Prostate gland (tissue), 2 donors: ENCODE results near the gene ADGRL1. TPM values are rescaled to one million over a fixed set of nuclear protein-coding genes. Genes with fewer than 3 reads are reported as not detected.

Experiments
- DNase-seq: peaks from one replicate; pipeline ENCODE4 v3.0.0-alpha.2; 2019; ENCODE audit warnings: low spot score
- H3K27ac ChIP-seq, 2 donors: fragments of 200-600 bp; sonication (generic); 2 replicates each; pipeline ENCODE4 v1.5.1; 2017 to 2019
- H3K27me3 ChIP-seq: fragments of 200-600 bp; sonication (generic); replicated peaks from 2 replicates; pipeline ENCODE4 v1.5.1; 2019; ENCODE audit not compliant: insufficient read depth
- H3K36me3 ChIP-seq, 2 donors: fragments of 200-600 bp; sonication (generic); 1 replicate in 1 of 2; 2 replicates in 1 of 2; pipeline versions ENCODE4 v1.5.1 to v1.8.1; 2017 to 2019
- H3K4me1 ChIP-seq: fragments of 200-600 bp; sonication (generic); replicated peaks from 2 replicates; pipeline ENCODE4 v1.5.1; 2019
- H3K4me3 ChIP-seq, 2 donors: fragments of 200-600 bp; sonication (generic); 2 replicates each; pipeline ENCODE4 v1.5.1; 2017 to 2019
- H3K9me3 ChIP-seq: fragments of 200-600 bp; sonication (generic); 2 replicates; pipeline ENCODE4 v1.5.1; 2017
- POLR2A ChIP-seq: fragments of 450-650 bp; IDR thresholded peaks from one replicate; pipeline ENCODE4 v1.6.1; 2016; ENCODE audit warnings: antibody characterized with exemption, mild to moderate bottlenecking
- POLR2AphosphoS5 ChIP-seq: sonication (generic); formaldehyde crosslinking; IDR thresholded peaks from one replicate; pipeline ENCODE4 v1.6.1; 2017; ENCODE audit warnings: antibody characterized with exemption
- WGBS: methylation state at CpG from one replicate; pipeline ENCODE4 v1.1.5; 2018; 5-methylcytosine and 5-hydroxymethylcytosine counted together
- intact Hi-C: fragments of 100-400 bp; cut with DNase I; formaldehyde crosslinking; loops from one replicate; pipeline ENCODE4 v1.14.2; 2022
- total RNA-seq, 2 donors: library from RNA; depleted of rRNA; stranded (reverse); fragments of >200 nt; gene quantifications; one replicate each; pipeline ENCODE4 v1.1.0, GENCODE V29; 2016
- TF ChIP-seq, protein P1 (sequence below), 4 experiments: fragments of 200-600 bp in 2 of 4; fragments of 450-650 bp in 2 of 4; sonication (generic) in 2 of 4; IDR thresholded peaks; 1 replicate in 3 of 4; 2 replicates in 1 of 4; pipeline ENCODE4 v1.5.1; 2016 to 2019; ENCODE audit warnings: antibody characterized with exemption in 4 of 4, mild to moderate bottlenecking in 2 of 4, moderate library complexity in 2 of 4

The ADGRL1 gene
- total RNA-seq, 2 donors from 2014 or later: 13.0 to 44.1 TPM

DNA sequence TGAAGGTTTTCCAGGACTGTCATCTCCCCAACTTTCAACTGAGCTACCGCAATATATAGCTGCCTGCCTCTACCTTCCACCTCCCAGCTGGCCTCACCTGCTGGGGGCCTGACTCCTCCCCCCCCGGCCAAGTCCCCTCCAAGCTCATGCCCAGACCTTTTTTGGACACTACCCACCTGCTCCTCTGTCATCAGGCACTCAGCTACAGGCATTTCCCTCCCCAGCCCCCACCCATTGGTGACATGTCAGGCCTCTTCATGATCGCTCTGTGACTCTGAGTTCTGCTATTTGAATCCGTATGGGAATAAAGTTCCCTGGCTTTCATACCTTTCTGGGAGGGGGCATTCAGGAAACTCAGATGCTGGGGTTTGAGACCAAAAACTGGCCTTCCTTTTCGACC lies 90.2 kb downstream of the ADGRL1 start:
- Histone ChIP-seq H3K27me3 (no peaks in the 10 kb centered on the region), H3K9me3 (no peaks in the 10 kb centered on the region), H3K4me3 (no peak overlapping the region), H3K4me1 (peaks cover 8% of the 10 kb centered on the region), H3K36me3 (no peaks in the 10 kb centered on the region), H3K27ac (no peak overlapping the region)
- 72% methylated on average over 5 of the region's 5 CpGs for WGBS
- TF ChIP-seq, protein P1, sequence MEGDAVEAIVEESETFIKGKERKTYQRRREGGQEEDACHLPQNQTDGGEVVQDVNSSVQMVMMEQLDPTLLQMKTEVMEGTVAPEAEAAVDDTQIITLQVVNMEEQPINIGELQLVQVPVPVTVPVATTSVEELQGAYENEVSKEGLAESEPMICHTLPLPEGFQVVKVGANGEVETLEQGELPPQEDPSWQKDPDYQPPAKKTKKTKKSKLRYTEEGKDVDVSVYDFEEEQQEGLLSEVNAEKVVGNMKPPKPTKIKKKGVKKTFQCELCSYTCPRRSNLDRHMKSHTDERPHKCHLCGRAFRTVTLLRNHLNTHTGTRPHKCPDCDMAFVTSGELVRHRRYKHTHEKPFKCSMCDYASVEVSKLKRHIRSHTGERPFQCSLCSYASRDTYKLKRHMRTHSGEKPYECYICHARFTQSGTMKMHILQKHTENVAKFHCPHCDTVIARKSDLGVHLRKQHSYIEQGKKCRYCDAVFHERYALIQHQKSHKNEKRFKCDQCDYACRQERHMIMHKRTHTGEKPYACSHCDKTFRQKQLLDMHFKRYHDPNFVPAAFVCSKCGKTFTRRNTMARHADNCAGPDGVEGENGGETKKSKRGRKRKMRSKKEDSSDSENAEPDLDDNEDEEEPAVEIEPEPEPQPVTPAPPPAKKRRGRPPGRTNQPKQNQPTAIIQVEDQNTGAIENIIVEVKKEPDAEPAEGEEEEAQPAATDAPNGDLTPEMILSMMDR (IDR thresholded peaks at IDR 0.05): no peak
- no peak for TF ChIP-seq POLR2AphosphoS5
- TF ChIP-seq POLR2A: no peak
- DNase-seq: no peak
- intact Hi-C loops: loop anchor here (2.0 to 5.0 kb wide), 2 partner anchors 25 to 43 kb away; partner anchors contain the start of genes MISP3 and SAMD1

DNA sequence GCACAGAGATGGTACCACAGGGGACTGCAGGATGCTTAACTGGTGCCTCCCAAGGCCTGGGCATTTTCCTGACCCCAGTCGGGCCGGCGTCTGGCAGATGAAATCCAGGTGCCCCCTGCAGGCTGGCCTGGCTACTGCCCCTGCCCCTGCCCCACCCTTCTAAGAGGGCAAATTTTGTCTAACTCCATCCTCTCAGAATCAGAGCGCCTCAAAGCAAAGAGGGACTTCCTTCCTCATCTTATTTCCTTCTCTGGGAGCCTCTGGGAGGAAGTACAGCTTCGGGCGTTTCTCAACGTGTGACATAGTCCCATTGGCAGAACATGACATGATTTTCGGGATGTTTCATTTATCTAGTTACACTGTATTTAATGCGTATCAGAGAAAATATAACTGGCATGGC lies 91.1 kb downstream of the ADGRL1 start:
- H3K4me3 ChIP-seq: no peak overlapping the region
- H3K36me3 ChIP-seq: no peaks in the 10 kb centered on the region
- intact Hi-C loops: loop anchor here (5.0 kb wide), 1 partner anchor 43 kb away; the partner anchor contains the start of gene MISP3
- no peaks in the 10 kb centered on the region for H3K27me3 ChIP-seq
- WGBS: 46% methylated on average over 9 of the region's 9 CpGs
- DNase-seq: no peak
- no peaks in the 10 kb centered on the region for H3K9me3 ChIP-seq
- TF ChIP-seq POLR2AphosphoS5 (no peak), POLR2A (no peak)
- TF ChIP-seq, protein P1 (IDR thresholded peaks at IDR 0.05): peak in 3 of 4 experiments; percentile 15 to 46 (median 37)
- H3K4me1 ChIP-seq: peaks cover 8% of the 10 kb centered on the region
- H3K27ac ChIP-seq: no peak overlapping the region

DNA sequence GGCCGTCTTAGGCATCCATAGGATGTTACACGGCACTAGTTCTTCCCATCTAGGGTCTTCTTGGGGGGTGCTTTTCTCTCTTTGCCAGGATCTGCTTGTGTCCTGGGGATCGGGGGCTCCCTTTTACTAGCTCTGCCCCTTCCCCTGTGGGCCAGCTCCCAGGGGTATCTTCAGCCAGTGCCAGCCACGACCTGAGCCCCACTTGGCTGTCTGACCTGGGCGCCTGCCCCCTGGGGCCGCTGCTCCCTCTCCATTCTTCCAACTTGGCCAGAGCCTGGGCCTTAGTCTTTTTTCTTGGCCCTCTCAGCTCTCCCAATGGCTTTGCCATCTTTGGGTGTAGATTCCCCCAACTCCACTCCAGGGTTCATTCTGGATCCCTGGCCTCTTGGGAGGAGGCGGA lies 91.5 kb downstream of the ADGRL1 start:
- Histone ChIP-seq H3K4me1 (peaks cover 8% of the 10 kb centered on the region), H3K4me3 (no peak overlapping the region), H3K9me3 (no peaks in the 10 kb centered on the region), H3K27ac (peak overlapping the region in 1 of 2 donors; percentile 60), H3K36me3 (no peaks in the 10 kb centered on the region), H3K27me3 (no peaks in the 10 kb centered on the region)
- intact Hi-C loops: no loop called here
- no peak for DNase-seq
- TF ChIP-seq POLR2A: no peak
- TF ChIP-seq, protein P1 (IDR thresholded peaks at IDR 0.05): no peak
- TF ChIP-seq POLR2AphosphoS5: no peak
- 94% methylated on average over 7 of the region's 7 CpGs for WGBS

DNA sequence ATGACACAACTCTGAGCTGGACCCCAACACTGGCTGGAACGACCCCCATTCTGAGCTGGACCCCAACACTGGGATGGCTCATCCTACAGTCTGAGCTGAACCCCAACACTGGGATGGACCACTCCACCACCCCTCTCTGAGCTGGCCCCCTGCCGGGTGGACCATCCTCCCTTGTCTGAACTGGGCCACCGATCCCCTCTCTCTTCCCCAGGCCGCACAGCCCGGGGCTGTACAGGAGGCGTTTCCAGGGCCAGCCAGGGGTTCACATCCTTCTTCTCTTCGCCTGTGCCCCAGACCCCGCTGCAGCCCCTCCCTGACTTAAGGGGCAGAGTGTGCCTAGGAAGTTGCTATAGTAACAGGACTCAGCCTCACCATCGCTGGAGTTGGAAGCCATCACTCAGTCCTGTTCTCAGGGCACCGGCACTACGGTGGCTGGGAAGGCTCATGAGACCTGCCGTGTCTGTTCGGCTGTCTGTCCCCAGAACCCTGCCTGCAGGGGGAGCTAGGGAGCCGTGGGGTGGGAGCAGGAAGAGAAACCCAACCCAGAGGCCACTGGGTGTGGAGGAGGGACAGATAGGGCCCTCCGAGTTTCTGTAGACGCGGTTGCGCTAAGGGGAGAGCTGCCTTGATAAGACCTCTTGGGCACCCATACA lies 92.1 kb downstream of the ADGRL1 start:
- intact Hi-C loops: no loop called here
- H3K9me3 ChIP-seq: no peaks in the 10 kb centered on the region
- TF ChIP-seq POLR2A (no peak), POLR2AphosphoS5 (no peak)
- TF ChIP-seq, protein P1 (IDR thresholded peaks at IDR 0.05): no peak
- peaks cover 8% of the 10 kb centered on the region for H3K4me1 ChIP-seq
- DNase-seq: no peak
- WGBS: 88% methylated on average over 18 of the region's 18 CpGs
- no peaks in the 10 kb centered on the region for H3K27me3 ChIP-seq
- no peaks in the 10 kb centered on the region for H3K36me3 ChIP-seq
- peak overlapping the region; percentile 60 to 68 for H3K27ac ChIP-seq
- H3K4me3 ChIP-seq: no peak overlapping the region

DNA sequence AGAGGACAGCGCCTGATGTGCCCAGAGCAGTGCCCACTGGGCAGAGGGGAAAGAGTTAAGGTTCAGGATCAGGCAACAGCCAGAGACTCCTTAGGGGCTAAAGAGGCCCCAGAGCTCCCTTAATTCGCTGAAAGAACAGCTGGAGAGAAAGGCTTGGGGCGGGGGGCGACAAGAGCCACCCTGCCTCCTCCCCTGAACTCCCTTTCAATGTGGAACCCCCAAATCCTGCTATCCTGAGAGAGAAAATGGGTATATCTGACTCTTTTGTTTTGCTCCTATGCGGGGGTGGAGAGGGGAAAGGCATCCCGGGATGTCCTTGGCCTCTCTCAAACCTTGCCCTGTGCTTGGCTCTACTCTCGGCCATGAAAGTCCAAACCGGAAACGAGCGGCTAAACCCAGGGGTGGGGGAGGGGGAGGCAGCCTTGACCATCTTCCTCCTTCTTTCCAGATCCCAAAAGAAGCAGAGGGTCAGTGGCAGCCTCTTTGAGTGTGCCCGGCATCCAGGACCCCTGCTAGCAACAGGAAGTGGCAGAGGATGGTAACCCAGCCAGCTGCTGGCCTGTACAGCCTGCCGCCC lies 93.1 kb downstream of the ADGRL1 start:
- no peaks in the 10 kb centered on the region for H3K36me3 ChIP-seq
- H3K4me1 ChIP-seq: peaks cover 8% of the 10 kb centered on the region
- no peak overlapping the region for H3K4me3 ChIP-seq
- peak overlapping the region; percentile 60 to 68 for H3K27ac ChIP-seq
- H3K27me3 ChIP-seq: no peaks in the 10 kb centered on the region
- intact Hi-C loops: no loop called here
- H3K9me3 ChIP-seq: no peaks in the 10 kb centered on the region
- TF ChIP-seq, protein P1 (IDR thresholded peaks at IDR 0.05): no peak
- TF ChIP-seq POLR2A: no peak
- TF ChIP-seq POLR2AphosphoS5: no peak
- 41% methylated on average over 12 of the region's 12 CpGs for whole genome bisulfite sequencing
- no peak for DNase-seq
